Testis (tissue), 3 donors: Measurements from ENCODE around the gene PIK3R2. TPM values are rescaled to one million over a fixed set of nuclear protein-coding genes. Genes with fewer than 3 reads are reported as not detected.
A peak's percentile ranks its signal among the peaks of the same experiment; 100 is the strongest.

Experiments
- DNase-seq: peaks from one replicate; pipeline ENCODE4 v3.0.0-alpha.2; 2019
- H3K27ac ChIP-seq, 2 donors: fragments of 200-600 bp; sonication (generic); one replicate each; pipeline ENCODE4 v1.5.1; 2019
- H3K27me3 ChIP-seq: fragments of 200-600 bp; sonication (generic); one replicate; pipeline ENCODE4 v1.5.1; 2019
- H3K36me3 ChIP-seq: fragments of 200-600 bp; sonication (generic); one replicate; pipeline ENCODE4 v1.5.1; 2017; ENCODE audit warnings: low read depth; ENCODE audit errors: missing control alignments
- H3K4me1 ChIP-seq: fragments of 200-600 bp; sonication (generic); one replicate; pipeline ENCODE4 v1.5.1; 2019
- H3K4me3 ChIP-seq, 2 donors: fragments of 200-600 bp; sonication (generic); one replicate each; pipeline ENCODE4 v1.5.1; 2017 to 2019
- H3K9me3 ChIP-seq: fragments of 200-600 bp; sonication (generic); one replicate; pipeline ENCODE4 v1.5.1; 2017
- CTCF ChIP-seq, 3 experiments: fragments of 450-650 bp in 2 of 3; fragments of 200-600 bp in 1 of 3; sonication (generic) in 1 of 3; IDR thresholded peaks; one replicate each; pipeline ENCODE4 v1.5.1; 2016 to 2019; ENCODE audit warnings: antibody characterized with exemption in 3 of 3, mild to moderate bottlenecking in 2 of 3, moderate library complexity in 1 of 3
- POLR2A ChIP-seq: fragments of 450-650 bp; IDR thresholded peaks from one replicate; pipeline ENCODE4 v1.6.1; 2017; ENCODE audit warnings: antibody characterized with exemption, mild to moderate bottlenecking, moderate library complexity
- WGBS, 2 donors: methylation state at CpG; one replicate each; pipeline ENCODE4 v1.1.5; 2018; 5-methylcytosine and 5-hydroxymethylcytosine counted together
- intact Hi-C: fragments of 100-400 bp; cut with DNase I; formaldehyde crosslinking; loops from one replicate; pipeline ENCODE4 v1.15.1; 2023; ENCODE audit warnings: low total_unique reads
- polyA plus RNA-seq: library from polyadenylated mRNA; stranded (reverse); fragments of 350-450 nt; fragmentation: Illumina TruSeq; extraction: RNeasy Lipid Tissue Mini Kit (QIAGEN cat#74804); gene quantifications from one replicate; pipeline ENCODE4 v1.2.3, GENCODE V29; 2014; ENCODE audit warnings: low read depth, low replicate concordance; ENCODE audit not compliant: insufficient read depth
- total RNA-seq, 2 donors: library from RNA; depleted of rRNA; stranded (reverse); fragments of >200 nt; gene quantifications; one replicate each; pipeline ENCODE4 v1.2.3, GENCODE V29; 2016

Gene PIK3R2
- total and polyA plus RNA-seq, 3 donors from 2014 or later = 21.0 to 94.3 (median 87.6) TPM

GRCh38 chr19:18113827-18114226, 39.1 kb upstream of the PIK3R2 start:
- DNase-seq = no peak
- Histone ChIP-seq H3K4me1 (peaks cover 15% of the 10 kb centered on the region), H3K9me3 (no peaks in the 10 kb centered on the region), H3K27ac (no peak overlapping the region), H3K4me3 (no peak overlapping the region), H3K27me3 (no peaks in the 10 kb centered on the region), H3K36me3 (no peaks in the 10 kb centered on the region)
- intact Hi-C loops = loop anchor here (10.0 kb wide), 1 partner anchor 51 kb away; no protein-coding TSS in a partner anchor
- TF ChIP-seq POLR2A = no peak
- no peak for TF ChIP-seq CTCF (IDR thresholded peaks at IDR 0.05)
- WGBS, 2 donors = 94 to 95% methylated on average over 5 of the region's 5 CpGs

- intact Hi-C loops = loop anchor here (10.0 kb wide), 1 partner anchor 50 kb away; no protein-coding TSS in a partner anchor
- Histone ChIP-seq H3K9me3 (no peaks in the 10 kb centered on the region), H3K27me3 (no peaks in the 10 kb centered on the region), H3K4me3 (no peak overlapping the region), H3K4me1 (peaks cover 21% of the 10 kb centered on the region), H3K27ac (no peak overlapping the region), H3K36me3 (no peaks in the 10 kb centered on the region)
- WGBS, 2 donors = 94 to 96% methylated on average over 4 of the region's 4 CpGs
- no peak for TF ChIP-seq CTCF (IDR thresholded peaks at IDR 0.05)
- no peak for DNase-seq
Observed at GRCh38 chr19:18114483-18114882, 38.5 kb upstream of the PIK3R2 start.

DNA sequence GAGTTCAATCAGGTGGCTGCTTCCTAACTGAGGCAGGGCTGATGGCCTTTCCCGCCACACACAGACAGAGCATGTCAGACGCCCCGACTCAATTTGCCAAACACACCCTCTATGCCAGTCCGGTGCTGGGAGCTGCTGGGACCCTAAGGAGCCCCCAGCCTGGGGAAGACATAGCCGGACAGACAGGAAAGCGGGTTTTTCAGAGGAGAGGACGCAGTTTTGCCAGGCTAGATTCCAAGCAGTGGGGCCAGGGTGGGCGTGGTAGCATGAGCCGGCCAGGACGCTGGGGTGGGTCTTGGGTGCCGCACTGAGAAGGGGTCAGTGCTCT, 35.6 kb upstream of the PIK3R2 start:
- intact Hi-C loops = loop anchor here (5.0 to 10.0 kb wide), 2 partner anchors 47 to 135 kb away; no protein-coding TSS in a partner anchor
- Histone ChIP-seq H3K4me1 (peaks cover 21% of the 10 kb centered on the region), H3K36me3 (no peaks in the 10 kb centered on the region), H3K27me3 (no peaks in the 10 kb centered on the region), H3K4me3 (peak overlapping the region; percentile 76 to 79), H3K27ac (no peak overlapping the region), H3K9me3 (no peaks in the 10 kb centered on the region)
- TF ChIP-seq CTCF (IDR thresholded peaks at IDR 0.05) (no peak), POLR2A (no peak)
- DNase-seq = no peak
- 6 to 14% methylated on average over 11 of the region's 11 CpGs for WGBS, 2 donors

- H3K4me3 ChIP-seq = peak overlapping the region; percentile 76 to 79
- 0% methylated on average over 17 to 42 of the region's 86 CpGs for WGBS, 2 donors
- peak; percentile 92 for DNase-seq
- no peaks in the 10 kb centered on the region for H3K36me3 ChIP-seq
- no peaks in the 10 kb centered on the region for H3K9me3 ChIP-seq
- no peaks in the 10 kb centered on the region for H3K27me3 ChIP-seq
- H3K4me1 ChIP-seq = peaks cover 21% of the 10 kb centered on the region
- TF ChIP-seq CTCF (IDR thresholded peaks at IDR 0.05) (no peak), POLR2A (no peak)
- intact Hi-C loops = loop anchor here (5.0 to 10.0 kb wide), 2 partner anchors 47 to 134 kb away; no protein-coding TSS in a partner anchor
- peak overlapping the region in 1 of 2 donors; percentile 61 for H3K27ac ChIP-seq
Observed at GRCh38 chr19:18117692-18118378, 35.1 kb upstream of the PIK3R2 start.
